ENCODE data around the gene ARHGAP30.

- no peak for TF ChIP-seq CTCF (IDR thresholded peaks at IDR 0.05)
- no peak for TF ChIP-seq POLR2A (IDR thresholded peaks at IDR 0.05)
- TF ChIP-seq POLR2AphosphoS5 (IDR thresholded peaks at IDR 0.05), result no peak
- no peak for TF ChIP-seq EP300 (IDR thresholded peaks at IDR 0.05)
These were observed 29.6 kb upstream of the ARHGAP30 start for GRCh38 chr1:161099090-161099802.
